ENCODE measurements around the gene C4BPB.

C4BPB gene

GRCh38 chr1:207069061-207069460 lies 19.6 kb upstream of the C4BPB start:
- ChIA-PET POLR2A (no interaction called here), CTCF (interaction anchor here (1.2 to 1.5 kb wide), 2 partner anchors 10 to 16 kb away, joined by 3 to 5 read pairs; partner anchors contain the start of gene PFKFB2)
- H3K27ac ChIP-seq (ENCODE audit: insufficient read depth in 1 of 2, low read depth in 1 of 2, low read length in 2 of 2, poor library complexity in 1 of 2, severe bottlenecking in 2 of 2) = no peak overlapping the region

GRCh38 chr1:207069858-207070506 lies 18.7 kb upstream of the C4BPB start:
- H3K4me3 ChIP-seq (ENCODE audit: control insufficient read depth in 1 of 7, extremely low read depth in 1 of 7, insufficient read depth in 4 of 7, low read depth in 2 of 7, low read length in 6 of 7) = no peak overlapping the region
- peak in 2 of 3 donors; percentile 39 to 53 for DNase-seq
- no peaks in the 10 kb centered on the region for H3K27me3 ChIP-seq (replicated peaks in 2 of 5; ENCODE audit: control insufficient read depth in 4 of 5, insufficient read depth in 5 of 5, low read length in 4 of 5)
- H3K36me3 ChIP-seq (ENCODE audit: control insufficient read depth in 4 of 4, insufficient read depth in 4 of 4, low read length in 3 of 4) = peaks cover 0 to 12% (median 2%) of the 10 kb centered on the region in 4 experiments
- POLR2A ChIA-PET = no interaction called here
- WGBS (ENCODE audit: insufficient coverage) = 91% methylated on average over 5 of the region's 5 CpGs
- peak overlapping the region in 1 of 2 experiments; percentile 21 for H3K27ac ChIP-seq (ENCODE audit: insufficient read depth in 1 of 2, low read depth in 1 of 2, low read length in 2 of 2, poor library complexity in 1 of 2, severe bottlenecking in 2 of 2)
- CTCF ChIA-PET = interaction anchor here (1.1 to 3.2 kb wide), 7 partner anchors 10 to 23 kb away, joined by 3 to 18 read pairs (median 4); partner anchors contain the start of gene YOD1
- H3K4me1 ChIP-seq (ENCODE audit: control extremely low read depth in 1 of 4, control insufficient read depth in 4 of 4, insufficient read depth in 4 of 4, low read length in 3 of 4) = peaks cover 20 to 51% (median 41%) of the 10 kb centered on the region in 4 experiments
- no peaks in the 10 kb centered on the region for H3K9me3 ChIP-seq (ENCODE audit: control extremely low read depth in 1 of 5, control insufficient read depth in 4 of 5, insufficient read depth in 2 of 5, low read depth in 1 of 5, low read length in 4 of 5)

More at GRCh38 chr1:207069061-207069460, 19.6 kb upstream of the C4BPB start:
- no peaks in the 10 kb centered on the region for H3K9me3 ChIP-seq (ENCODE audit: control extremely low read depth in 1 of 5, control insufficient read depth in 4 of 5, insufficient read depth in 2 of 5, low read depth in 1 of 5, low read length in 4 of 5)
- H3K27me3 ChIP-seq (replicated peaks in 2 of 5; ENCODE audit: control insufficient read depth in 4 of 5, insufficient read depth in 5 of 5, low read length in 4 of 5) = no peaks in the 10 kb centered on the region
- H3K4me3 ChIP-seq (ENCODE audit: control insufficient read depth in 1 of 7, extremely low read depth in 1 of 7, insufficient read depth in 4 of 7, low read depth in 2 of 7, low read length in 6 of 7) = no peak overlapping the region
- DNase-seq = peak in 1 of 3 donors; percentile 33
- peaks cover 20 to 51% (median 41%) of the 10 kb centered on the region in 4 experiments for H3K4me1 ChIP-seq (ENCODE audit: control extremely low read depth in 1 of 4, control insufficient read depth in 4 of 4, insufficient read depth in 4 of 4, low read length in 3 of 4)
- peaks cover under 1 to 18% (median 2%) of the 10 kb centered on the region in 4 experiments for H3K36me3 ChIP-seq (ENCODE audit: control insufficient read depth in 4 of 4, insufficient read depth in 4 of 4, low read length in 3 of 4)
- WGBS (ENCODE audit: insufficient coverage) = 100% methylated on average over 1 of the region's 3 CpGs

- Histone ChIP-seq H3K4me3 (ENCODE audit: control insufficient read depth in 1 of 7, extremely low read depth in 1 of 7, insufficient read depth in 4 of 7, low read depth in 2 of 7, low read length in 6 of 7) (peak overlapping the region in 3 of 7 experiments; percentile 18 to 32 (median 27)), H3K36me3 (ENCODE audit: control insufficient read depth in 4 of 4, insufficient read depth in 4 of 4, low read length in 3 of 4) (peaks cover 0 to 5% (median under 1%) of the 10 kb centered on the region in 4 experiments), H3K4me1 (ENCODE audit: control extremely low read depth in 1 of 4, control insufficient read depth in 4 of 4, insufficient read depth in 4 of 4, low read length in 3 of 4) (peaks cover 20 to 51% (median 41%) of the 10 kb centered on the region in 4 experiments), H3K27me3 (replicated peaks in 2 of 5; ENCODE audit: control insufficient read depth in 4 of 5, insufficient read depth in 5 of 5, low read length in 4 of 5) (no peaks in the 10 kb centered on the region), H3K9me3 (ENCODE audit: control extremely low read depth in 1 of 5, control insufficient read depth in 4 of 5, insufficient read depth in 2 of 5, low read depth in 1 of 5, low read length in 4 of 5) (no peaks in the 10 kb centered on the region), H3K27ac (ENCODE audit: insufficient read depth in 1 of 2, low read depth in 1 of 2, low read length in 2 of 2, poor library complexity in 1 of 2, severe bottlenecking in 2 of 2) (no peak overlapping the region)
- CTCF ChIA-PET = interaction anchor here (0.9 to 3.2 kb wide), 12 partner anchors 9 to 136 kb away, joined by 3 to 18 read pairs (median 4); partner anchors contain the start of genes PFKFB2 and YOD1
- POLR2A ChIA-PET = interaction anchor here (1.1 kb wide), 1 partner anchor 17 kb away, joined by 4 read pairs; the partner anchor contains the start of gene PFKFB2
- WGBS (ENCODE audit: insufficient coverage) = 76% methylated on average over 3 of the region's 4 CpGs
- peak; percentile 44 to 84 (median 81) for DNase-seq
Measured at GRCh38 chr1:207070811-207071210, 17.8 kb upstream of the C4BPB start.

- Histone ChIP-seq H3K4me3 (ENCODE audit: control insufficient read depth in 1 of 7, extremely low read depth in 1 of 7, insufficient read depth in 4 of 7, low read depth in 2 of 7, low read length in 6 of 7) (peak overlapping the region in 2 of 7 experiments; percentile 14 to 32), H3K9me3 (ENCODE audit: control extremely low read depth in 1 of 5, control insufficient read depth in 4 of 5, insufficient read depth in 2 of 5, low read depth in 1 of 5, low read length in 4 of 5) (no peaks in the 10 kb centered on the region), H3K36me3 (ENCODE audit: control insufficient read depth in 4 of 4, insufficient read depth in 4 of 4, low read length in 3 of 4) (peaks cover 0 to 2% (median under 1%) of the 10 kb centered on the region in 4 experiments), H3K27me3 (replicated peaks in 2 of 5; ENCODE audit: control insufficient read depth in 4 of 5, insufficient read depth in 5 of 5, low read length in 4 of 5) (no peaks in the 10 kb centered on the region), H3K27ac (ENCODE audit: insufficient read depth in 1 of 2, low read depth in 1 of 2, low read length in 2 of 2, poor library complexity in 1 of 2, severe bottlenecking in 2 of 2) (no peak overlapping the region), H3K4me1 (ENCODE audit: control extremely low read depth in 1 of 4, control insufficient read depth in 4 of 4, insufficient read depth in 4 of 4, low read length in 3 of 4) (peaks cover 20 to 51% (median 41%) of the 10 kb centered on the region in 4 experiments)
- whole genome bisulfite sequencing (ENCODE audit: insufficient coverage) = 100% methylated on average over 1 of the region's 6 CpGs
- ChIA-PET POLR2A (interaction anchor here (1.1 kb wide), 1 partner anchor 18 kb away, joined by 4 read pairs; the partner anchor contains the start of gene PFKFB2), CTCF (interaction anchor here (0.6 to 3.2 kb wide), 12 partner anchors 9 to 355 kb away, joined by 3 to 18 read pairs (median 4); partner anchors contain the start of genes PFKFB2 and YOD1)
- DNase-seq = no peak
Measured at GRCh38 chr1:207071426-207071825, 17.2 kb upstream of the C4BPB start.

GRCh38 chr1:207072233-207072632 lies 16.4 kb upstream of the C4BPB start:
- CTCF ChIA-PET = interaction anchor here (0.6 to 3.2 kb wide), 9 partner anchors 11 to 354 kb away, joined by 3 to 18 read pairs (median 4); partner anchors contain the start of genes C4BPB, PFKFB2 and YOD1
- peak overlapping the region in 2 of 7 experiments; percentile 21 to 44 for H3K4me3 ChIP-seq (ENCODE audit: control insufficient read depth in 1 of 7, extremely low read depth in 1 of 7, insufficient read depth in 4 of 7, low read depth in 2 of 7, low read length in 6 of 7)
- POLR2A ChIA-PET = no interaction called here
- peaks cover 20 to 46% (median 40%) of the 10 kb centered on the region in 4 experiments for H3K4me1 ChIP-seq (ENCODE audit: control extremely low read depth in 1 of 4, control insufficient read depth in 4 of 4, insufficient read depth in 4 of 4, low read length in 3 of 4)
- no peak overlapping the region for H3K27ac ChIP-seq (ENCODE audit: insufficient read depth in 1 of 2, low read depth in 1 of 2, low read length in 2 of 2, poor library complexity in 1 of 2, severe bottlenecking in 2 of 2)
- H3K36me3 ChIP-seq (ENCODE audit: control insufficient read depth in 4 of 4, insufficient read depth in 4 of 4, low read length in 3 of 4) = peaks cover 0 to 2% (median under 1%) of the 10 kb centered on the region in 4 experiments
- H3K27me3 ChIP-seq (replicated peaks in 2 of 5; ENCODE audit: control insufficient read depth in 4 of 5, insufficient read depth in 5 of 5, low read length in 4 of 5) = no peaks in the 10 kb centered on the region
- 8% methylated on average over 8 of the region's 8 CpGs for WGBS (ENCODE audit: insufficient coverage)
- H3K9me3 ChIP-seq (ENCODE audit: control extremely low read depth in 1 of 5, control insufficient read depth in 4 of 5, insufficient read depth in 2 of 5, low read depth in 1 of 5, low read length in 4 of 5) = no peaks in the 10 kb centered on the region
- peak in 2 of 3 donors; percentile 65 to 77 for DNase-seq

- CTCF ChIA-PET = interaction anchor here (1.1 to 4.1 kb wide), 9 partner anchors 10 to 331 kb away, joined by 3 to 20 read pairs (median 7); partner anchors contain the start of genes C1orf116 and YOD1
- POLR2A ChIA-PET = no interaction called here
- 90% methylated on average over 4 of the region's 4 CpGs for WGBS (ENCODE audit: insufficient coverage)
- Histone ChIP-seq H3K27ac (ENCODE audit: insufficient read depth in 1 of 2, low read depth in 1 of 2, low read length in 2 of 2, poor library complexity in 1 of 2, severe bottlenecking in 2 of 2) (no peak overlapping the region), H3K4me3 (ENCODE audit: control insufficient read depth in 1 of 7, extremely low read depth in 1 of 7, insufficient read depth in 4 of 7, low read depth in 2 of 7, low read length in 6 of 7) (no peak overlapping the region), H3K9me3 (ENCODE audit: control extremely low read depth in 1 of 5, control insufficient read depth in 4 of 5, insufficient read depth in 2 of 5, low read depth in 1 of 5, low read length in 4 of 5) (no peaks in the 10 kb centered on the region), H3K36me3 (ENCODE audit: control insufficient read depth in 4 of 4, insufficient read depth in 4 of 4, low read length in 3 of 4) (no peaks in the 10 kb centered on the region), H3K27me3 (replicated peaks in 2 of 5; ENCODE audit: control insufficient read depth in 4 of 5, insufficient read depth in 5 of 5, low read length in 4 of 5) (no peaks in the 10 kb centered on the region), H3K4me1 (ENCODE audit: control extremely low read depth in 1 of 4, control insufficient read depth in 4 of 4, insufficient read depth in 4 of 4, low read length in 3 of 4) (peaks cover 22 to 40% (median 36%) of the 10 kb centered on the region in 4 experiments)
- no peak for DNase-seq
Measured at GRCh38 chr1:207073906-207074820, 14.5 kb upstream of the C4BPB start.

All from common myeloid progenitor, CD34-positive (primary cell).